Gastroesophageal sphincter (tissue), 3 donors: Measurements from ENCODE around the gene LBHD2.

ENCODE experiments used
- EP300 ChIP-seq: sonication (generic); formaldehyde crosslinking; IDR thresholded peaks from one replicate; pipeline ENCODE4 v1.6.1; 2017; ENCODE audit warnings: antibody characterized with exemption, mild to moderate bottlenecking
- POLR2A ChIP-seq, 2 donors: fragments of 450-650 bp; IDR thresholded peaks; one replicate each; pipeline ENCODE4 v1.6.1; 2017; ENCODE audit warnings: antibody characterized with exemption in 2 of 2, mild to moderate bottlenecking in 2 of 2, moderate library complexity in 1 of 2
- POLR2AphosphoS5 ChIP-seq: sonication (generic); formaldehyde crosslinking; IDR thresholded peaks from one replicate; pipeline ENCODE4 v1.6.1; 2017; ENCODE audit warnings: antibody characterized with exemption
- TF ChIP-seq, protein P1 (sequence below), 4 experiments: fragments of 200-600 bp in 2 of 4; fragments of 450-650 bp in 2 of 4; sonication (generic) in 1 of 4; IDR thresholded peaks; one replicate each; pipeline ENCODE4 v1.5.1; 2017 to 2019; ENCODE audit warnings: antibody characterized with exemption in 4 of 4, mild to moderate bottlenecking in 2 of 4, moderate library complexity in 2 of 4

DNA sequence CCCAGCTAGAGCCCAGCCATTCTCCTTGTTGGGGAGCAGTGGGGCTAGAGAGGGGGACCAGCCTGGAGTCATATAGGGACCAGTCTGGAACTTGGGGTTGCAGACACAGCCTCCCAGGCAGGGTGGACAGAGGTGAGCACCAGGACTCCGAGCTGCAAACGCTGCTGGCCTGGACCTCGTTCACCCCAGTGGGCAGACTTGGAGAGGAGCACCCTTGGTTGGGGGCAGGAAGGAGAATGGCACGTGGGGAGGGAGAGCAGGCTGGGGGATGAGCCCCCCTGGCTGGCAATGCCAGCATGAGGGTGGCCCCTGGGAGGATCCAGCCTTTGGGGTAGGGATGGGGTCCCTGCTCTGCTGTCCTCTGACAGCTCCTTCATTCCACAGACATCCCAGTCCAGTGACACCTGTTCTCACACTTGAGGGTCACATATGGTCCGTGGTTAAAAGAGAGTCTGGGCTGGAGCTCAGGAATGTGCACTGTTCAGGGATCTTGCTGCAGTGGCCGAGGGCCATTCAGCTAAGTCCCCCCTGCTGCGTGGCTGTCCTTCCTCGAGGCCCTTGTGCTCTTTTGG is 2.8 kb downstream of the LBHD2 start:
- no peak for TF ChIP-seq POLR2AphosphoS5
- no peak for TF ChIP-seq POLR2A (IDR thresholded peaks at IDR 0.05)
- TF ChIP-seq, protein P1, sequence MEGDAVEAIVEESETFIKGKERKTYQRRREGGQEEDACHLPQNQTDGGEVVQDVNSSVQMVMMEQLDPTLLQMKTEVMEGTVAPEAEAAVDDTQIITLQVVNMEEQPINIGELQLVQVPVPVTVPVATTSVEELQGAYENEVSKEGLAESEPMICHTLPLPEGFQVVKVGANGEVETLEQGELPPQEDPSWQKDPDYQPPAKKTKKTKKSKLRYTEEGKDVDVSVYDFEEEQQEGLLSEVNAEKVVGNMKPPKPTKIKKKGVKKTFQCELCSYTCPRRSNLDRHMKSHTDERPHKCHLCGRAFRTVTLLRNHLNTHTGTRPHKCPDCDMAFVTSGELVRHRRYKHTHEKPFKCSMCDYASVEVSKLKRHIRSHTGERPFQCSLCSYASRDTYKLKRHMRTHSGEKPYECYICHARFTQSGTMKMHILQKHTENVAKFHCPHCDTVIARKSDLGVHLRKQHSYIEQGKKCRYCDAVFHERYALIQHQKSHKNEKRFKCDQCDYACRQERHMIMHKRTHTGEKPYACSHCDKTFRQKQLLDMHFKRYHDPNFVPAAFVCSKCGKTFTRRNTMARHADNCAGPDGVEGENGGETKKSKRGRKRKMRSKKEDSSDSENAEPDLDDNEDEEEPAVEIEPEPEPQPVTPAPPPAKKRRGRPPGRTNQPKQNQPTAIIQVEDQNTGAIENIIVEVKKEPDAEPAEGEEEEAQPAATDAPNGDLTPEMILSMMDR (IDR thresholded peaks at IDR 0.05), result no peak
- no peak for TF ChIP-seq EP300
